ENCODE results near the gene MS4A2.

Gene MS4A2

DNA sequence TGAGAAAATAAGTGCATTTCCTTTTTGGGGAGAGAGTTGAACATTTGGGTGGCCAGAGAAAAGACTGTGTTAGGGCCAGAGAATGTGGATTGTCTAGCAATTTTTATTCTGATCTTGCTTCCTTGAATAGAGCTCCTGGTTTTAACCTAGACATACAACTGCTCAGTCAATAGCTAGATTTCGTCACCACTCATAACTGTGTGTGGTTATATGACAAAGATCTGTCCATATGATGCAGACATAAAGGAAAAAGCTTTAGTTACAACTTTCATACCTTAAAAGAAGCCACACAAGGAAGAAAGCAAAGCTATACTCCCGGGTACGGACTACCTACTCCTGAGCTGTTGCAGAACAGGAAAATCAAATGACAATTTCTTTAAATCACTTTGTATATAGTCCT, 57.2 kb downstream of the MS4A2 start:
- TF ChIP-seq, protein P1, sequence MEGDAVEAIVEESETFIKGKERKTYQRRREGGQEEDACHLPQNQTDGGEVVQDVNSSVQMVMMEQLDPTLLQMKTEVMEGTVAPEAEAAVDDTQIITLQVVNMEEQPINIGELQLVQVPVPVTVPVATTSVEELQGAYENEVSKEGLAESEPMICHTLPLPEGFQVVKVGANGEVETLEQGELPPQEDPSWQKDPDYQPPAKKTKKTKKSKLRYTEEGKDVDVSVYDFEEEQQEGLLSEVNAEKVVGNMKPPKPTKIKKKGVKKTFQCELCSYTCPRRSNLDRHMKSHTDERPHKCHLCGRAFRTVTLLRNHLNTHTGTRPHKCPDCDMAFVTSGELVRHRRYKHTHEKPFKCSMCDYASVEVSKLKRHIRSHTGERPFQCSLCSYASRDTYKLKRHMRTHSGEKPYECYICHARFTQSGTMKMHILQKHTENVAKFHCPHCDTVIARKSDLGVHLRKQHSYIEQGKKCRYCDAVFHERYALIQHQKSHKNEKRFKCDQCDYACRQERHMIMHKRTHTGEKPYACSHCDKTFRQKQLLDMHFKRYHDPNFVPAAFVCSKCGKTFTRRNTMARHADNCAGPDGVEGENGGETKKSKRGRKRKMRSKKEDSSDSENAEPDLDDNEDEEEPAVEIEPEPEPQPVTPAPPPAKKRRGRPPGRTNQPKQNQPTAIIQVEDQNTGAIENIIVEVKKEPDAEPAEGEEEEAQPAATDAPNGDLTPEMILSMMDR (IDR thresholded peaks at IDR 0.05; ENCODE audit: low read depth, low read length, missing control alignments) = no peak
- no peak for DNase-seq (ENCODE audit: low read depth)
- no peak overlapping the region for H3K4me3 ChIP-seq (ENCODE audit: low read depth, low read length)
- in situ Hi-C loops (cut with HindIII; ENCODE audit: low sequenced_read_pairs) = no loop called here

All from astrocyte of the cerebellum (primary cell).